GM18907 (cell line): ENCODE data around the gene IL10RB.
A peak's percentile ranks its signal among the peaks of the same experiment; 100 is the strongest.
"Not testable (repeated sequence)": the region's sequence is repeated elsewhere in the genome, so short reads cannot be mapped to it uniquely, and the experiment has no call there.

Source experiments
- ATAC-seq: cut with Tn5 transposase; IDR thresholded peaks from one replicate; pipeline ENCODE4 v1.9.1; 2021; ENCODE audit warnings: mild to moderate bottlenecking, moderate library complexity; ENCODE audit not compliant: unreplicated experiment

IL10RB gene

DNA sequence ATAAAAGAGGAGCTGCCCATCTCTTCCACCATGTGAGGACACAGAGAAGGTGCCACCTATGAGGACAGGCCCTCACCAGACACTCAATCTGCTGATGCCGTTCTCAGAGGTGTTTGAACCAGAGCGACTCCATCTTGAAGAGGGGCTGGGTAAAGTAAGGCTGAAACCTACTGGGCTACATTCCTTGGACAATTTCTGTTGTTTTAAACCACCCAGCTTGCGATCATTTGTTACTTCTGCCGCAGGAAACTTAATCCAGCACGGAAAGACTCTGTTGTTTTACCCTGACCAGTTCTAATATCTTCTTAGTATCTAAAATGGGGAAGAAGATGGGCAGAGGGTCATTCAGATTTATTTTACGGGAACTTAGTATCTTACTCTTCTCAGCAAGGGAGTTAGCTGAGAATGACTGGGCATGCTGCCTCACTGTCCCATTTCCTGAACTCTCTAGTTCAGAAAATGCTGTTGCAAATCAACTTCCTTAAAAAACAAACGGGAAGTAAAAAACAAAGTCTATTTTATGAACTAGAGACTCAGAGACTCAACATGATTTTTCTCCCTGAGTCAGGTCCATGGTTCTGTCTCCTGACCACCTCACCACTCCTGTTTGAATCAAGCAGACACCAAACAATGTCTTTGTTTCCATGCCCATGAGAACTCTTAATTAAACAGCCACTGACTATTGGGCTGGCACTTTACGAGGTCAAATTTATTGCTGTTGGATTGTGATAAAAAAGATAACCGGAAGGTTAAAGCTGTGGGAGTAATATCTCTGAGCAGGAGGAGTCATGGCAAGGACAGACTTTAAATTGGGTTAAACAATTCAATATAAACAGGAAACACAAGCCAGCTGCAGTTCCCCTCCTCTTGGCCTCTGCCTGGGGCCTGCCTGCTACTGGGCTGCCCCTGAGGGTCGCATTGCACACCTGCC, 34.8 kb downstream of the IL10RB start:
- no peak for ATAC-seq

DNA sequence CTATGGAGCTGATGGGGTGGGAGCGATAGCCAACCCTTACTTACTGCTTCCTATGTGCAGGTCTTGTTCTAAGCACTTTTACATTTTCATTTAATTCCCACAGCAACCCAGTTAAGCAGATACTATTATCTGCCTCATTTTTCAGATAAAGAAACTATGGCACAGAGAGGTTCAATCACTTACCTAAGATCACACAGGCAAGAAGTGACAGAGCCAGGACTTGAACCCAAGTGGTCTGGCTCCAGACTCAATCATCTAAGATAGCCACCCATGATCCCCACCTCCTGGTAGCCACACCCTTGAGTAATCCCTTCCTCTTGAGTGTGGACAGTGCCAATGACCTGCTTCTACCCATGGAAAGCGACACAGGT, 35.5 kb downstream of the IL10RB start:
- ATAC-seq: no peak

DNA sequence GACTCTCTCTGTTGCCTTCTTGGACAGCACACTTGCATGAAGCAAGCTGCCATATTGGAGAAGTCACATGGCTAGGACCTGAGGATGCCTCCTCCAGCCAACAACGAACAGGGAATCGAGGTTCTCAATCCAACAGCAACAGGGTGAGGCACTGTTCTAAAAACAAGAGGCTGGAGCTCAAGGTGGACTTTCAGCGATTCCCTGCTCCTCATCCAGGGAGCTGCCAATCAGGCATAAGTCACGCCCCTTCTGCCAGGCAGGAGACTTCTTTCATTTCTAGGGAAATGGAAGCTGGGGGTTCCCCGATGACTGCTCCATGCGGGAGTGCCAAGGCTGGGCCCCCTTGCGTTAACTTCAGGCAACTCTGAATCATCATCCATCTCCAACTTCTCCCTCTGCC, 35.9 kb downstream of the IL10RB start:
- no peak for ATAC-seq

- ATAC-seq: no peak
Measured at GRCh38 chr21:33302796-33303195, 36.6 kb downstream of the IL10RB start.

DNA sequence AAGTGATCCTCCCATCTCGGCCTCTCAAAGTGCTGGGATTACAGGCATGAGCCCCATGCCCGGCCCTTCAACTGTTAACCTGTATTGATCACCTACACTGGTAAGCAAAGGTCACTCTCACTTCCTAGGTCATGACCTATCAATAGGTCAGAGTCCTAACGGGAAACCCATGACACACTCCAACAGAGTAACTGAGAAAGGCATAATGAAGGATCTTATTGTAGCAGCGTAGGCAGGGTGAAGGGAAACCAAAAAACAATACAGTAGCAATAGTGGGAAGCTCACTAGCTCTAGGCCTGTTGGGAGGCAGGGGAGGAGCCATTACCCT, 39.1 kb downstream of the IL10RB start:
- no peak for ATAC-seq

GRCh38 chr21:33305938-33306337, 39.8 kb downstream of the IL10RB start:
- ATAC-seq: no peak

- ATAC-seq: peak; percentile 89
Measured at GRCh38 chr21:33308586-33309490, 42.7 kb downstream of the IL10RB start.

- no peak for ATAC-seq
Measured at GRCh38 chr21:33309778-33310177, 43.6 kb downstream of the IL10RB start.

GRCh38 chr21:33312121-33312520, 46.0 kb downstream of the IL10RB start:
- no peak for ATAC-seq

DNA sequence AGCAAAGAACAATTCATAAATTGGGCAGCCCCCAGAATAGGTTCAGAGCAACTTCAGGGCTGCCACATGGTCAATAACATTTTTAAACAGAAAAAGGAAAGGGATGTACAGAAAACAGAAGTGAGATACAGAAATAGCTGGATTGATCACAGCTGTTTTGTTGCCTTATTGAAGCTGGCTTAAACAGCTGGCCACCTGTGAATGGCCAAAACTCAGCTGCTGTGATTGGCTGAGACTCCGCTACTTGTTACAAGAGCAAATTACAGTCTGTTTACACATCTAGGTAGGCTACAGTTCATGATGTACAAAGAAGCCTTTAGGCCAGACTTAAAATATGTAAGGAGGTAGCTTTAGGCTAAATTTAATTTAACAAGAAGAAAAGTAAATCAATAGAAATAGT, 47.0 kb downstream of the IL10RB start:
- no peak for ATAC-seq

- no peak for ATAC-seq
Measured at GRCh38 chr21:33313611-33314010, 47.4 kb downstream of the IL10RB start.

DNA sequence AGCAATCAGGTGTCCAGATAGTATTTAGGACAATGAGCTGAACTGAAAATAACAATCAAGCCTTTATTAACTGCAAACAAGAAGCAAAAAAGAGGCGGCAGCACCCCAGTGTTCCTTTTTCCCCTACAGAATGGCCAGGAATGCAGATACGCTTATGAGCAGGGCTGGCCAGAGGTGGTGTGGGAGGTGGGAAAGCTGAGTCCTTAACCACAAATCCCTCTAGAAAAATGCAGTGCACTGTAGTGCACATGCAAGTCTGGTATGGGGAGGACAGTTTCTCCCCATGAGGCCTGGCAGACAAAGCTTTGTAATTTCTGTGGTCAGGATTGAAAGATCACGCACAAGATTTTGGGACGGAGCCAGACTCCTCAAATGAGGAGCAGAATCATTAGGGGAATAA, 47.9 kb downstream of the IL10RB start:
- no peak for ATAC-seq

DNA sequence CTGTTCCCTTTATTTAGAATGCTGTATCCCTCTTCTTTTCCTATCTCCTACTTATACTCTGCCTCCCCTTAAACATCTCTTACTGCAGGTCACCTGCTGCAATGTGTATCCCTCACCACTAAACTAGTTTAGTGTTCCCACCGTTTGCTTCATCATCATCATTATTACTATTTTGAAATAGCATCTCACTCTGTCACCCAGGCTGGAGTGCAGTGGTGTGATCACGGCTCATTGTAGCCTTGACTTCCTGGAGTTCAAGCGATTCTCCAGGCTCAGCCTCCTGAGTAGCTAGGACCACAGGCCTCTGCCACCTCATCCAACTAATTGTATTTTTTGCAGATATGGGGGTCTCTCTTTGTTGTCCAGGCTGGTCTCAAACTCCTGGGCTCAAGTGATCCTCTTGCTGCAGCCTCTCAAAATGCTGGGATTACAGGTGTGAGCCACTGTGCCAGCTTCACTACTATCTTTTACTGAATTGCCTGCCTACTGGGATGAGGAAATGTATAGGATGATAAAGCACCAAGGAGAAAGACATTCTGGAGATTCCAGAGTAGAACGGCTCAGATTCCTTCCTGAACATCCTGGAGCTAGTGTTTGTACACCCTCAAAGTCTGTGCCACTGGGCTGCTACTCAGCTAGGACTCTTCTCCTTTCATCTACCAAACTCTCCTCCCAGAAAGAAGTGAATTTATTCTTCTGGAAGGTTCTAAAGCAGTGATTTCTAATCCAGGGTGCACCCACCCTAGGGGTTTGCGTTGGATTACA, 50.0 kb downstream of the IL10RB start:
- ATAC-seq: no peak

DNA sequence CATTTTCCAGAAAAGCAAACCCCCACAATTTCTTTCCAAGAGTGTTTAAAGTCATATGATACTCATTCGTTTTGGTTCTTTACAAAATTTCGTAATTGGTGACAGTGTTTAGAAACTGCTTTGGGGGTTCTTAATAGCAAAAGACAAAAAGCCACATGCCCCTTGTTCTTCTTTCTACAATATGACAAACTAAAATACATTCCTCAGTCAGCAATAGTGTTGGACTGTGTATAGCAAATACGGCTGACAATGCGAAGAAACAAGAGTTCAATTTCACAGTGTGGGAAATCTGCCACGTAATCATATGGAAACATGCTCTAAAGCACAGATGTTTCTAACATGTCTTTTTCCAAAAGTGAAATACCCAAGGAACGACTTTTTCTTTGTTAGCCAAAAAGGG, 51.0 kb downstream of the IL10RB start:
- ATAC-seq: no peak

DNA sequence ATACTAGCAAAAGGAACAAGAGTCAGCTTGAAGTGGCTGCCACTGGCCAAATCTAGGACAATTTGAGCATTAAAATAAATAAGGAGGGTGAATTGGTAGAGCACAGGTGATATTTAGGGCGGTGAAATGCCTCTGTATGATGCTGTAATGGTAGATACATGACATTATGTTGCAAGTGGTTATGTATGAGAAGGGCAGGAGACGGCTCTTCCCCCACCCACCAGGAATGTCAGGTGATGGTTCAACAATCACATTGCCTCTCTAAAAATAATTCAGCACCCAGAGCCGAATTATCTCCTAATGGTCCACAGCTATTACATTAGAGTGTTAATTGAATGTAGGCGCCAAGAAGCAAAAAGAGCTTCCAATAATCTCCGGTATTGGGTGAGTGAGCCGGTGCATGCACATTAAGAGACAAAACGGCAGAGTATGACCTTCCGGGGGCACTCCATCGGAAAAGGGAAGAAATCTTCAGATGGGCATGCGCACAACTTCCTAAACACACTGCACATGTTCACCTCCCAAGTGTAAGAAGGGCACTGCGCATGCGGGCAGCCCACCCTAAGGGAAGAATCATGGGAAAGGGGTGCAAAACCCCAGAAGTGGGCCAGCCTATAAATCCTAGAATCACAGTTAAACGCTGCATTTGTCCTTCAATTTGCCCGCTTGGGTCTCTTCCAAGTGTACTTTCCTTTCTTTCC, 51.8 kb downstream of the IL10RB start:
- no peak for ATAC-seq

DNA sequence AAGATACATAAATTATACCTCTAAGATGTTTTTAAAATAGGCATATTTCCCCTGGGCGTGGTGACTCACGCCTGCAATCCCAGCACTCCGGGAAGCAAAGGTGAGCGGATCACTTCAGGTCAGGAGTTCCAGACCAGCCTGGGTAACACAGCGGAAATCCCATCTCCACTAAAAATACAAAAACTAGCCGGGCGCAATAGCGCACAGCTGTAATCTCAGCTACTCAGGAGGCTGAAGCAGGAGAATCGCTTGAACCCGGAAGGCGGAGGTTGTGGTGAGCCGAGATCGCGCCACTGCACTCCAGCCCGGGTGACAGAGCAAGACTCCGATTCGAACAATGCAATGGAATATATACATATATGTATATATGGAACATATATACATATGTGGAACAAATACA, 54.8 kb downstream of the IL10RB start:
- ATAC-seq: not testable (repeated sequence)

- not testable (repeated sequence) for ATAC-seq
Measured at GRCh38 chr21:33323610-33324009, 57.4 kb downstream of the IL10RB start.

DNA sequence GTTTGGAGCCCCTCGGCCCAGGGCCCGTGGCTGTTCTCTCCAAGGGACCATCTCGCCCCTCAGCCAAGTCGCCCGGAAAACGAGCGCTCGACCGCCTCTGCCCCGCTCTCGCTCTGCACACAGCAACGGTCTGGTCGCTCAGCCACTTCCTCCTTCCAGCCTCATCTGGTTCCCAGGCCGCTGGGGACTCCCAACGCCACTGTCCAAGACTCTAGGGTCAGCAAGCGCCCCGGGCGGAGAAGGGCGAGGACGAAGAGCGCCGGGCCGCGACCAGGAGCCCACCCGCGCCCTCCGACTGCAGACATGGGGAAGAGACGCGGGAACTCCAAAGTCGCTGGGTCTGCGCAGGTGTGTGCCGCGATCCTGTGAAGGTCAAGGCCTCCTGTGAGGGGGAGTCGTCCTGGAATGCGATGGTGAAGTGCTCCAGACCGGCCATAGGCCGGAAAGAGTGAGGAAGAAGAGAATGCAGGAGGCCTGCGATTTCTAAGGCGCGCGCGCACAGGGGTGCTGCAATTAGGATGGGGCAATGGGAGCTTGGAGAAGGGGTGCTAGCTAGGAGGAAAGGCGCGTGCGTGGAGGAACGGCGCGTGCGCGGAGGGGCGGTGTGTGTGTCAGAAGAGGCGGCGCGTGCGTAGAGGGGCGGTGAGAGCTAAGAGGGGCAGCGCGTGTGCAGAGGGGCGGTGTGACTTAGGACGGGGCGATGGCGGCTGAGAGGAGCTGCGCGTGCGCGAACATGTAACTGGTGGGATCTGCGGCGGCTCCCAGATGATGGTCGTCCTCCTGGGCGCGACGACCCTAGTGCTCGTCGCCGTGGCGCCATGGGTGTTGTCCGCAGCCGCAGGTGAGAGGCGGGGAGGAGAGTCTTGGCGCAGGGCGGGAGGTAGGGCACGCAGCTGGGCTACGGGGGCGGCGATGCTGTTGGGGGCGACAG, 58.4 kb downstream of the IL10RB start, which contains the start of gene IFNAR1:
IFNAR1 (plus strand) TSS at position 680 of the 931 bp plus-strand sequence; CDS start at position 766, 86 bp downstream.
- ATAC-seq: peak; percentile 77
